PFSK-1 (cell line): ENCODE measurements around the gene FXYD4.

ENCODE experiments used
- FOXP2 ChIP-seq: optimal IDR thresholded peaks from 2 replicates; pipeline ENCODE3; 2011; ENCODE audit warnings: borderline replicate concordance, control low read depth, inconsistent platforms; ENCODE audit not compliant: insufficient read depth; ENCODE audit errors: extremely low read length, extremely low read depth
- REST ChIP-seq, 2 experiments: IDR thresholded peaks; 2 replicates each; pipeline versions ENCODE4 v1.6.1 to v1.8.0; 2011 to 2012; ENCODE audit warnings: low read depth in 2 of 2, low read length in 2 of 2, control low read depth in 1 of 2, inconsistent platforms in 1 of 2, mild to moderate bottlenecking in 1 of 2, moderate library complexity in 1 of 2; ENCODE audit not compliant: insufficient read depth in 1 of 2

GRCh38 chr10:43376828-43377423 lies 5.5 kb downstream of the FXYD4 start:
- TF ChIP-seq FOXP2, result no peak
- TF ChIP-seq REST (IDR thresholded peaks at IDR 0.05; ENCODE audit: insufficient read depth in 1 of 2, low read depth in 2 of 2, low read length in 2 of 2), result no peak
